K562 (cell line): Measurements from ENCODE around the gene HDAC7. TPM values are rescaled to one million over a fixed set of nuclear protein-coding genes. Genes with fewer than 3 reads are reported as not detected.

Experiments
- ATAC-seq: fragments of 200-7000 bp; cut with Tn5 transposase; 3 replicates; pipeline ENCODE4 v1.9.1; 2020; ENCODE audit warnings: moderate library complexity
- BruUV-seq: library from RNA; stranded (reverse); fragments of 400-500 nt; replicated peaks from 2 replicates; lab custom pipeline; 2021; lab: Mats Ljungman, UMichigan
- CTCF ChIA-PET: fragments of 300-600 bp; formaldehyde crosslinking; extraction: SDS; loops from one replicate; lab custom pipeline; 2021; ENCODE audit warnings: low intra/inter-chr PET ratio; lab: Yijun Ruan, JAX
- POLR2A ChIA-PET: fragments of 300-600, 350-650 bp; sonication (Branson Sonifier 250); formaldehyde crosslinking; extraction: SDS; loops from one replicate; lab custom pipeline; 2021; ENCODE audit warnings: antibody characterized with exemption, inconsistent platforms; lab: Yijun Ruan, JAX
- DNase-seq, 4 experiments: peaks; one replicate each; pipeline versions ENCODE4 v3.0.0 to v3.0.0-alpha.2; 2011 to 2018; ENCODE audit warnings: low spot score in 3 of 4, mixed read lengths in 3 of 4; ENCODE audit errors: extremely low read depth in 1 of 4
- FAIRE-seq: peaks from 2 replicates; lab custom pipeline; 2011; peaks lifted over from hg19 to GRCh38; lab: Jason Lieb, UNC
- H2AFZ ChIP-seq: 2 replicates; pipeline ENCODE4 v1.6.0; 2011; ENCODE audit warnings: low read depth, low read length, control low read depth, inconsistent platforms
- H3K27ac ChIP-seq: fragments of 200-600 bp; 3 replicates; pipeline ENCODE4 v1.8.0; 2011; ENCODE audit warnings: low read depth, mild to moderate bottlenecking, control low read depth, inconsistent platforms, low read length, moderate library complexity, mixed read lengths; ENCODE audit errors: extremely low read depth
- H3K27me3 ChIP-seq, 2 experiments: fragments of 300-600 bp in 1 of 2; 2 replicates in 1 of 2; 3 replicates in 1 of 2; pipeline versions ENCODE4 v1.6.0 to v1.8.0; 2011; ENCODE audit warnings: inconsistent platforms in 2 of 2, low read length in 2 of 2, mild to moderate bottlenecking in 1 of 2, mixed read lengths in 1 of 2, moderate library complexity in 1 of 2; ENCODE audit not compliant: control insufficient read depth in 2 of 2, insufficient read depth in 2 of 2
- H3K36me3 ChIP-seq: fragments of 300-600 bp; 3 replicates; pipeline ENCODE4 v1.8.0; 2011; ENCODE audit warnings: mild to moderate bottlenecking, low read length, inconsistent platforms; ENCODE audit not compliant: control insufficient read depth, insufficient read depth
- H3K4me1 ChIP-seq, 2 experiments: fragments of 200-600 bp in 1 of 2; replicated peaks in 1 of 2; 2 replicates in 1 of 2; 3 replicates in 1 of 2; pipeline versions ENCODE4 v1.5.1 to v1.8.0; 2011; ENCODE audit warnings: inconsistent platforms in 2 of 2, low read length in 2 of 2, mild to moderate bottlenecking in 1 of 2, mixed read lengths in 1 of 2, moderate library complexity in 1 of 2; ENCODE audit not compliant: control insufficient read depth in 2 of 2, insufficient read depth in 2 of 2
- H3K4me2 ChIP-seq: 2 replicates; pipeline ENCODE4 v1.6.1; 2011; ENCODE audit warnings: low read length, control low read depth, inconsistent platforms, mixed read lengths; ENCODE audit not compliant: insufficient read depth
- H3K4me3 ChIP-seq: fragments of 200-600 bp; sonication (generic), shearing (Covaris generic); 2 replicates; pipeline ENCODE4 v1.5.1; 2016; ENCODE audit warnings: control low read depth, inconsistent platforms
- H3K79me2 ChIP-seq: fragments of 200-600 bp; 3 replicates; pipeline ENCODE4 v1.8.0; 2011; ENCODE audit warnings: low read length, inconsistent platforms; ENCODE audit not compliant: control insufficient read depth, insufficient read depth
- H3K9ac ChIP-seq, 2 experiments: 2 replicates each; pipeline versions ENCODE4 v1.6.0 to v1.6.1; 2011; ENCODE audit warnings: low read depth in 2 of 2, low read length in 2 of 2, control low read depth in 1 of 2, inconsistent platforms in 1 of 2, mild to moderate bottlenecking in 1 of 2, mixed read lengths in 1 of 2; ENCODE audit not compliant: insufficient read depth in 1 of 2
- H3K9me1 ChIP-seq: one replicate; pipeline ENCODE4 v1.6.0; 2011; ENCODE audit warnings: inconsistent platforms, mild to moderate bottlenecking, low read length, moderate library complexity; ENCODE audit not compliant: control insufficient read depth, insufficient read depth
- H3K9me3 ChIP-seq: replicated peaks from 2 replicates; pipeline ENCODE4 v1.5.1; 2011; ENCODE audit warnings: low read depth, low read length, inconsistent platforms; ENCODE audit not compliant: control insufficient read depth, insufficient read depth
- H4K20me1 ChIP-seq: replicated peaks from 2 replicates; pipeline ENCODE4 v1.6.1; 2011; ENCODE audit warnings: low read length, inconsistent platforms, mixed read lengths; ENCODE audit not compliant: control insufficient read depth, insufficient read depth
- ZBED1 ChIP-seq: IDR thresholded peaks from 2 replicates; pipeline ENCODE4 v1.6.1; 2014
- ZC3H11A ChIP-seq: IDR thresholded peaks from 2 replicates; pipeline ENCODE4 v1.6.1; 2012; ENCODE audit warnings: low read depth, low read length, improper control_type of control experiment
- WGBS: fragments of 100-300 bp; shearing (Covaris generic); methylation state at CpG from one replicate; pipeline ENCODE4 v1.1.6; 2016; ENCODE audit warnings: low coverage, mixed read lengths; ENCODE audit not compliant: insufficient coverage; ENCODE audit errors: missing lambda C conversion rate; 5-methylcytosine and 5-hydroxymethylcytosine counted together
- in situ Hi-C: fragments of 300-500 bp; cut with MboI; formaldehyde crosslinking; loops from 4 replicates; pipeline ENCODE4 v1.15.0; 2018; ENCODE audit warnings: inconsistent platforms, mixed read lengths
- intact Hi-C: fragments of 100-400 bp; cut with micrococcal nuclease; formaldehyde crosslinking; loops from 2 replicates; pipeline ENCODE4 v1.14.2; 2022
- polyA plus RNA-seq, 8 experiments: library from polyadenylated mRNA; depleted of rRNA in 4 of 8; stranded (reverse) in 5 of 8; unstranded in 3 of 8; fragments of >200 nt; fragmentation: Nextera tagmentation in 2 of 8; fragmentation: Illumina TruSeq in 1 of 8; extraction: Ambion mirVana in 2 of 8; extraction: Trizol in 1 of 8; gene quantifications; 2 replicates each; pipeline versions ENCODE4 v1.2.1 to v1.2.3, GENCODE V29; 2011 to 2014; ENCODE audit warnings: inconsistent platforms in 1 of 8, missing spikeins in 1 of 8
- total RNA-seq, 7 experiments: library from RNA; depleted of rRNA in 6 of 7; stranded (reverse); fragments of >200 nt in 6 of 7; fragmentation: Illumina TruSeq in 2 of 7; extraction: Trizol in 2 of 7; gene quantifications; 2 replicates each; pipeline versions ENCODE4 v1.2.1 to v1.2.3, GENCODE V29; 2011 to 2021; ENCODE audit warnings: low replicate concordance in 1 of 7

HDAC7 gene
- total and polyA plus RNA-seq, 9 of the 15 experiments (the other 6 are each of a cell fraction or from before 2014, with no cell fraction given), result 2.5 to 129 (median 31.1) TPM

DNA sequence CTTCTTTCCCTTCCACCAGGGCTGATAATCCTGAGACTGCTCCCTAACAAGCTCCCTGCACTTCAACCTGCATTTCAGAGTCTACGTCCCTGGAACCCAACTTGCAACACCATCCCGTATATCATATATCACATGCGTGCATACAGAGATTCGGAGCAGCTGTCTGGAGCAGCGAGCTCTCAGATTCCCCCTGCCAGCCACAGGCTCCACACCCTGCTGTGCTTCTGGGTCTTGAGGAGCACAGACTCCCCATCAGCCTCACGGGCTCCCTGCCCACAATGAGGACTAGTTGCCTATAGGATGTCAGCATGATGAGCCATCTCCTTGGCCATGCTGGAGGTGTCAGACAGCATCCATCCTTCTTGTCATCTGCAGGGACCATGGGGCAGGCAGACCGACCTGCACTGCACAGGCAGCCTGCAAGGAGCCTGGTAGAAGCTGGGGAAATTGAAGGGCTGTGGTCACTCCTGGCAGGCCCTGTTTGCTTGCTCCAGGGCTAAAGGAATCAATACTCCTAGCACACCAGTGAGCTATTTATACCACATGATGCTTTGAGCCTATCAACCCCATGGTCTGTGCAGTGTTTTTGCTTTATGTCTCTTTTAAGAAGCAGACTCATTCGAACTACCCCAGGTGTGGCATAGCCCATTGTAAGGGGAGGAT is 19.6 kb upstream of the HDAC7 start:
- Histone ChIP-seq H3K4me3 (no peak overlapping the region), H3K27me3 (peaks cover 0 to 6% of the 10 kb centered on the region in 2 experiments; a peak in 1 of 5 replicates), H3K36me3 (no peaks in the 10 kb centered on the region), H3K9me3 (no peaks in the 10 kb centered on the region), H2AFZ (no peak overlapping the region), H3K9me1 (peaks cover 4% of the 10 kb centered on the region), H3K9ac (no peak overlapping the region), H3K79me2 (no peaks in the 10 kb centered on the region), H4K20me1 (no peaks in the 10 kb centered on the region), H3K4me1 (peaks cover 22 to 37% of the 10 kb centered on the region in 2 experiments), H3K4me2 (no peak overlapping the region), H3K27ac (no peak overlapping the region)
- no peak for FAIRE-seq
- intact Hi-C loops, result loop anchor here (2.0 to 5.0 kb wide), 4 partner anchors 42 to 325 kb away; no protein-coding TSS in a partner anchor
- ChIA-PET CTCF (interaction anchor here (0.9 to 4.0 kb wide), 7 partner anchors 19 to 125 kb away, joined by 3 to 59 read pairs (median 5); no protein-coding TSS in a partner anchor), POLR2A (interaction anchor here (0.5 to 2.2 kb wide), 12 partner anchors 9 to 359 kb away, joined by 3 to 7 read pairs (median 3); no protein-coding TSS in a partner anchor)
- BruUV-seq, result no TSS peak
- ATAC-seq, result no peak
- WGBS, result 38% methylated on average over 8 of the region's 8 CpGs
- in situ Hi-C loops, result loop anchor here (5.0 kb wide), 2 partner anchors 52 to 127 kb away; no protein-coding TSS in a partner anchor
- no peak for DNase-seq
- TF ChIP-seq ZC3H11A, result no peak
- TF ChIP-seq ZBED1, result 0 out of 2 replicates have a peak, but pooled peaks have one; percentile 15
